Vagina (tissue), 2 donors: ENCODE results near the gene CABP1. TPM values are rescaled to one million over a fixed set of nuclear protein-coding genes. Genes with fewer than 3 reads are reported as not detected.
"Not testable (repeated sequence)": the region's sequence is repeated elsewhere in the genome, so short reads cannot be mapped to it uniquely, and the experiment has no call there.

Experiments used
- DNase-seq, 2 donors: peaks; one replicate each; pipeline ENCODE4 v3.0.0-alpha.2; 2017; ENCODE audit errors: extremely low spot score in 2 of 2
- H3K27ac ChIP-seq: fragments of 200-600 bp; sonication (generic); one replicate; pipeline ENCODE4 v1.5.1; 2019
- H3K27me3 ChIP-seq: fragments of 200-600 bp; sonication (generic); one replicate; pipeline ENCODE4 v1.5.1; 2019
- H3K36me3 ChIP-seq, 2 donors: fragments of 200-600 bp; sonication (generic); one replicate each; pipeline ENCODE4 v1.5.1; 2017 to 2019
- H3K4me1 ChIP-seq: fragments of 200-600 bp; sonication (generic); one replicate; pipeline ENCODE4 v1.5.1; 2019
- H3K4me3 ChIP-seq, 2 donors: fragments of 200-600 bp; sonication (generic); 1 replicate in 1 of 2; 2 replicates in 1 of 2; pipeline ENCODE4 v1.5.1; 2016 to 2019
- H3K9me3 ChIP-seq: fragments of 200-600 bp; sonication (generic); one replicate; pipeline ENCODE4 v1.5.1; 2019
- POLR2A ChIP-seq, 2 donors: fragments of 450-650 bp; IDR thresholded peaks; one replicate each; pipeline ENCODE4 v1.6.1; 2017; ENCODE audit warnings: antibody characterized with exemption in 2 of 2, mild to moderate bottlenecking in 2 of 2, moderate library complexity in 2 of 2
- POLR2AphosphoS5 ChIP-seq, 2 donors: sonication (generic); formaldehyde crosslinking; IDR thresholded peaks; one replicate each; pipeline ENCODE4 v1.9.0; 2017; ENCODE audit warnings: antibody characterized with exemption in 2 of 2, mild to moderate bottlenecking in 2 of 2, low read depth in 1 of 2; ENCODE audit not compliant: insufficient read depth in 1 of 2
- intact Hi-C: fragments of 100-400 bp; cut with DNase I; formaldehyde crosslinking; loops from one replicate; pipeline ENCODE4 v1.15.1; 2023
- total RNA-seq: library from RNA; depleted of rRNA; stranded (reverse); fragments of >200 nt; gene quantifications from one replicate; pipeline ENCODE4 v1.2.3, GENCODE V29; 2016
- TF ChIP-seq, protein P1 (sequence below), 3 experiments: fragments of 450-650 bp in 2 of 3; fragments of 200-600 bp in 1 of 3; sonication (generic) in 1 of 3; IDR thresholded peaks; one replicate each; pipeline ENCODE4 v1.5.1; 2017 to 2019; ENCODE audit warnings: antibody characterized with exemption in 3 of 3, mild to moderate bottlenecking in 2 of 3, moderate library complexity in 2 of 3

Gene CABP1
- total RNA-seq, 1 donor from 2014 or later: 0.49 TPM

GRCh38 chr12:120614848-120615247 is 25.6 kb upstream of the CABP1 start:
- no peaks in the 10 kb centered on the region for H3K36me3 ChIP-seq
- TF ChIP-seq, protein P1, sequence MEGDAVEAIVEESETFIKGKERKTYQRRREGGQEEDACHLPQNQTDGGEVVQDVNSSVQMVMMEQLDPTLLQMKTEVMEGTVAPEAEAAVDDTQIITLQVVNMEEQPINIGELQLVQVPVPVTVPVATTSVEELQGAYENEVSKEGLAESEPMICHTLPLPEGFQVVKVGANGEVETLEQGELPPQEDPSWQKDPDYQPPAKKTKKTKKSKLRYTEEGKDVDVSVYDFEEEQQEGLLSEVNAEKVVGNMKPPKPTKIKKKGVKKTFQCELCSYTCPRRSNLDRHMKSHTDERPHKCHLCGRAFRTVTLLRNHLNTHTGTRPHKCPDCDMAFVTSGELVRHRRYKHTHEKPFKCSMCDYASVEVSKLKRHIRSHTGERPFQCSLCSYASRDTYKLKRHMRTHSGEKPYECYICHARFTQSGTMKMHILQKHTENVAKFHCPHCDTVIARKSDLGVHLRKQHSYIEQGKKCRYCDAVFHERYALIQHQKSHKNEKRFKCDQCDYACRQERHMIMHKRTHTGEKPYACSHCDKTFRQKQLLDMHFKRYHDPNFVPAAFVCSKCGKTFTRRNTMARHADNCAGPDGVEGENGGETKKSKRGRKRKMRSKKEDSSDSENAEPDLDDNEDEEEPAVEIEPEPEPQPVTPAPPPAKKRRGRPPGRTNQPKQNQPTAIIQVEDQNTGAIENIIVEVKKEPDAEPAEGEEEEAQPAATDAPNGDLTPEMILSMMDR (IDR thresholded peaks at IDR 0.05): no peak
- TF ChIP-seq POLR2A (IDR thresholded peaks at IDR 0.05) (no peak), POLR2AphosphoS5 (IDR thresholded peaks at IDR 0.05; ENCODE audit: insufficient read depth in 1 of 2, low read depth in 1 of 2) (no peak)
- H3K4me1 ChIP-seq: no peaks in the 10 kb centered on the region
- H3K4me3 ChIP-seq: no peak overlapping the region
- no peaks in the 10 kb centered on the region for H3K27me3 ChIP-seq
- no peak for DNase-seq
- no peaks in the 10 kb centered on the region for H3K9me3 ChIP-seq
- no peak overlapping the region for H3K27ac ChIP-seq
- intact Hi-C loops: no loop called here

DNA sequence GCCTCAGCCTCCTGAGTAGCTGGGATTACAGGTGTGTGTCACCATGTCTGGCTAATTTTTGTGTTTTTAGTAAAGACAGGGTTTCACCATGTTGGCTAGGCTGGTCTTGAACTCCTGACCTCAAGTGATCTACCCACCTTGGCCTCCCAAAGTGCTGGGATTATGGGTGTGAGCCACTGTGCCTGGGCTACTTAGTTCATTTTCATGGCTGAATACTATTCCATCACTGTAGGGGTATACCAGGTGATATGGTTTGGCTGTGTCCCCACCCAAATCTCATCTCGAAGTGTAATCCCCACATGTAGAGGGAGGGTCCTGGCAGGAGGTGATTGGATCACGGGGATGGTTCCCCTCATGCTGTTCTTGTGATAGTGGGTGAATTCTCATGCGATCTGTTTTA is 23.2 kb upstream of the CABP1 start:
- H3K4me1 ChIP-seq, H3K4me3 ChIP-seq, H3K9me3 ChIP-seq, intact Hi-C loops, DNase-seq, H3K27me3 ChIP-seq, H3K27ac ChIP-seq, H3K36me3 ChIP-seq: not testable (repeated sequence)

GRCh38 chr12:120617767-120618166 is 22.7 kb upstream of the CABP1 start:
- H3K27ac ChIP-seq, H3K27me3 ChIP-seq, DNase-seq, H3K4me1 ChIP-seq, H3K4me3 ChIP-seq, H3K9me3 ChIP-seq, intact Hi-C loops, H3K36me3 ChIP-seq: not testable (repeated sequence)

DNA sequence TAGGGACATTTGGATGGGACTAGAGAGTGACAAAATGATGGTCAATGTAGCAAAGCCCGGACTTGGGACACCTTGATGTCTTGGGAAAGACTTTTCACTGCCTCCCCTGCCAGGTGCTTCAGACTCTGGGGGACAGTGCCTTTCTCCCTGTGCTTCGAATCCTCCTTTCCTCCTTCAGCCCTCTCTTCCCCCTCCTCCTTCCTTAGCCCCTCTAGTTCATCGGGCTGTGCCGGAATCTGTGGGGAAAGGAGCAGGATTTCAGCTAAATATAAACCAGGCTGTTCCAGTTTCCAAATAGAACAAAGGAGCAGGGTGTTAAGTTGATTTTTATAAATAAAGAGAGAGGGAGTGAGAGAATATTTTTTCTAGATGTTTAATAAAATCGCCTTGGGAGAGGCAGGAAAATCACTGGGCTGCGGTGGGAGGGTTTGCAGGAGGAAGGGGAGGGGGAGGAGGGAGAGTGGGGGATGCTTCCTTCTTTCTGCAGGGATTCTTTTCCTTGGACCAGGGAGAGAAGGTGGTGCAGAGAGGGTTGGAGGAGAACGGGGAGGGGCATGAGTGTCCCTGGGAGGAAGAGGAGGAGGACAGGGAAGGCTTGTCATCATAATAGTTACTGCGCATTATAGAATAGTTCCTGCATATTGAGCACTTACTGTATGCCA is 21.3 kb upstream of the CABP1 start:
- Histone ChIP-seq H3K36me3 (no peaks in the 10 kb centered on the region), H3K4me1 (no peaks in the 10 kb centered on the region), H3K27me3 (no peaks in the 10 kb centered on the region), H3K27ac (no peak overlapping the region), H3K4me3 (no peak overlapping the region), H3K9me3 (no peaks in the 10 kb centered on the region)
- intact Hi-C loops: no loop called here
- DNase-seq: no peak
- TF ChIP-seq, protein P1 (IDR thresholded peaks at IDR 0.05): no peak
- TF ChIP-seq POLR2AphosphoS5 (IDR thresholded peaks at IDR 0.05; ENCODE audit: insufficient read depth in 1 of 2, low read depth in 1 of 2) (no peak), POLR2A (IDR thresholded peaks at IDR 0.05) (no peak)

GRCh38 chr12:120620624-120621023 is 19.8 kb upstream of the CABP1 start:
- no peaks in the 10 kb centered on the region for H3K27me3 ChIP-seq
- H3K27ac ChIP-seq: no peak overlapping the region
- DNase-seq: no peak
- H3K36me3 ChIP-seq: no peaks in the 10 kb centered on the region
- no peaks in the 10 kb centered on the region for H3K4me1 ChIP-seq
- H3K9me3 ChIP-seq: no peaks in the 10 kb centered on the region
- no peak for TF ChIP-seq POLR2AphosphoS5 (IDR thresholded peaks at IDR 0.05; ENCODE audit: insufficient read depth in 1 of 2, low read depth in 1 of 2)
- TF ChIP-seq, protein P1 (IDR thresholded peaks at IDR 0.05): no peak
- TF ChIP-seq POLR2A (IDR thresholded peaks at IDR 0.05): no peak
- no peak overlapping the region for H3K4me3 ChIP-seq
- intact Hi-C loops: no loop called here

DNA sequence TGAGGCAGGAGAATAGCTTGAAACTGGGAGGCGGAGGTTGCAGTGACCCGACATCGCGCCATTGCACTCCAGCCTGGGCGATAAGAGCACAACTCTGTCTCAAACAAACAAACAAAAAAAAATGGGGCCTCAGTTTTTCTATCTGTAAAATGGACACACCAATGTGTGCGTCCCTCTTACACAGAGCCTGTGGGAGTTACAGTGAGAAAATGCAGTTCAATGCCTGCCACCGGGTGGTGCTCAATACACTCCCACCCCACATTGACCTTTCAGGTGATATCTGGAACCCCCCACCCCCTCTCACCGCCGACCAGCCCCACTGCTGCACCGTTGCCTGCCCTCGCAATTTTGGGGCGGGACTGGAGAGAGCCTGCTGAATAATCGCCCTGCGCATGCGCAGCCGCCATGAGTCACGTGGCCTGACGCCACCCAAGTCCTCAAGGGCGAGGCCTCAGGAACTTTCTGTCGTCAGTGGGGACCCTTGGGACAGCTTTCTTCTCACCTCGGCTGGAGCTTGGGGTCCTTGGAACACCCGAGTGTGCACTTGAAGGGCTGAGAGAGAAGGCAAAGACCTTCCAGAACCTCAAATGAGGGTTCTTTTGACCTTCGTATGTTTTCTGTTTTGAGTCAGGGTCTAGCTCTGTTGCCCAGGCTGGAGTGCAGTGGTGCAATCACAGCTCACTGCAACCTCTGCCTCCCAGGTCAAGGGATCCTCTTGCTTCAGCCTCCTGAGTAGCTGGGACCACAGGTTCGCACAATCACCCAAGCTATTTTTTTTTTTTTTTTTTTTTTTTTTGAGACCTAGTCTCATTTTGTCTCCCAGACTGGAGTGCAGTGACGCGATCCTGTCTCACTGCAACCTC is 14.6 kb upstream of the CABP1 start:
- Histone ChIP-seq H3K4me3 (no peak overlapping the region), H3K36me3 (no peaks in the 10 kb centered on the region), H3K9me3 (no peaks in the 10 kb centered on the region), H3K27me3 (no peaks in the 10 kb centered on the region), H3K27ac (no peak overlapping the region), H3K4me1 (no peaks in the 10 kb centered on the region)
- intact Hi-C loops: no loop called here
- no peak for DNase-seq
- TF ChIP-seq POLR2A (IDR thresholded peaks at IDR 0.05) (no peak), POLR2AphosphoS5 (IDR thresholded peaks at IDR 0.05; ENCODE audit: insufficient read depth in 1 of 2, low read depth in 1 of 2) (no peak)
- TF ChIP-seq, protein P1 (IDR thresholded peaks at IDR 0.05): no peak
